HG02588 (cell line): Measurements from ENCODE around the gene FAM89B.

Source experiments
- ATAC-seq: cut with Tn5 transposase; IDR thresholded peaks from one replicate; pipeline ENCODE4 v1.9.1; 2021; ENCODE audit warnings: mild to moderate bottlenecking, moderate library complexity; ENCODE audit not compliant: unreplicated experiment

The FAM89B gene

DNA sequence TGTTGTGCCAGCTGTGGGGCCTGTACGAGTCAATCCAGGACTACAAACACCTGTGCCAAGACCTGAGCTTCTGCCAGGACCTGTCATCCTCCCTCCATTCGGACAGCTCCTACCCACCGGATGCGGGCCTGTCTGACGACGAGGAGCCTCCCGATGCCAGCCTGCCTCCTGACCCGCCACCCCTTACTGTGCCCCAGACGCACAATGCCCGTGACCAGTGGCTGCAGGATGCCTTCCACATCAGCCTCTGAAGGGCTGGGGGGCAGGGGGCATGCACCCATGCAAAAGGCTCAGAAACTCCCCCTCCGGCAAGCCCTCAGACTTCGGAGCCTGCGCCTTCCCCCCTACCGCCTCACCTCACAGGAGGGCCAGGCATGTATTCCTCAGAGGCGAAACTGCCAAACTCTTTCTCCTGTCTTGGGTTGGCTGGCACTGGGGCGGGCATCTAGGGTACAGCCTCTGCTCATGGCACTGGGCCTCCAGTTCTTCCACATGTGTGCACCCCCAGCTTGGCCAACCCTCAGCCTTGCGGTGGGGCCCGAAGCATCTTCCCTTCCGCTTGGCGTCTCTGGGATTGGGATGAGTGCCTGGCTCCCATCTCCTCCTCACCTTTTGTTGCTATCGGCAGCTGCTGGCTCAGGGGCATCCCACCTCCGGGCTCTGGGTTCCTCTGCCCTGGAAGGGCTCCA is 1.2 kb downstream of the FAM89B start:
- no peak for ATAC-seq

DNA sequence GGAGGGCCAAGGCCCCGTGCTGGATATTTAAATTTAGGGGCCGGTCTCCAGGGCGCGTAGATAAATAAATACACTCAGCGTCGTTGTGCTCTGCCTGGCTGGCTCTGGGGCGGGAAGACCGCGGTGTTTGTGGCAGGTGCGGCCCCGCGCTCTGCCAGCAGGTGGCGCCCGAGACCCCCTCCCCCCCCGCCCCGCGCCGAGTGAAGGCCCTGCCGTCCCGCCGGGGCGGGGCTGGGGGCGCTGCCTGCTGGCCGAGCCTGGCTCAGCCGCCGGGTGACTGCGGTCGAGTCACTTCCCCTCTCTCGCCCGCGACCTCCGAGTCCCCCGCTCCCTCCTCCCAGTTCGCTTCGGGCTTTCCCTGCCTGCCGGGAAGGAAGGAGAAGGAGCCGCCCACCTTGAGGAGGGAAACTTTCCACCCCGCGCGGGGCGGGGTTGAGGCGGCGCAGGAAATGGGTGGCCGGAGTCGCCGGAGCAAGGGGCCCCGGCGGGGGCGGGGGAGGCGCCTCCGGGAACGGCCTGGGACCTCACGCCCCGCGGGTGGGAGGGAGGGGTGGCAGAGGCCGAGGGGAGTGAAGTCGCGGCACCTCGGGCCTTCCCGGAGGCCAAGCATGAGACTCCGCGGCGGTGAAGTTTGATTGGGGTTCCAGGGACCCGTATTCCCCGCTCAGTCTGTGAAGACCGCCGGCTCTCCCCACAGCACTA is 1.9 kb downstream of the FAM89B start:
- ATAC-seq = peak; percentile 30

DNA sequence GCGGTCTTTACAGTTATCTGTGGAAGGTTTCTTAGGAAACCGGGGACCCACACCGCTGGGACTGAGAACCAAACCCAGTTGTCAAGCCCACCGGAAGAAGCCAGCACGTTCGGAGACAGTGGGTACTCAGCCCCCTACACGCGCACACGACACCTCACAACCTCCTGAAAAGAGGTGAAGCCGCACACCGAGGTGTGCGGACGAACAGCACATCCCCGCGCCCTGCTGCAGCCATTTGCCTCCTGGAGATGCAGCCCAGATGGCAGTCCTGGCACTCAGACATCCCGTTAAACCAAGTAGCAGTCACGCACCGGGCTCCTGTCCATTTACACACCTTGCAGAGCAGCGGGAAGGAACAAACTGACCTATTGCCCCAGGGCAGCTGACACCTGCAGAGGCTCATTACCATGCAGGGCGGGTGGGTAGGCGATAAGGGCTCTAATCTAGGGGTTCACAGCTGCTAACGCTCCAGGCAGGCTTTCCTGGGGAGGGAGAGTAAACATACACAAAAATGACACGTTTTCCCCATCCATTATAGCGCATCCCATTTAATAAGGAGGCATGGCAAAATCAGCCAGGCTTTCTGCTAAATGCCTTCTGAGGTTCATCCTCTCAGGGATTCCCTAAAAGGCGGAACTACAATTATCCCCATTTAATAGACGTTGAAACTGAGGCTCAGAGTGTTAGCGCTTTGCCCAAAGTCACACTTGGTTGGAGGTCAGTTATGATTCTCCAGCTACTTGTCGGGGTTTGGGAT is 2.7 kb downstream of the FAM89B start:
- no peak for ATAC-seq

DNA sequence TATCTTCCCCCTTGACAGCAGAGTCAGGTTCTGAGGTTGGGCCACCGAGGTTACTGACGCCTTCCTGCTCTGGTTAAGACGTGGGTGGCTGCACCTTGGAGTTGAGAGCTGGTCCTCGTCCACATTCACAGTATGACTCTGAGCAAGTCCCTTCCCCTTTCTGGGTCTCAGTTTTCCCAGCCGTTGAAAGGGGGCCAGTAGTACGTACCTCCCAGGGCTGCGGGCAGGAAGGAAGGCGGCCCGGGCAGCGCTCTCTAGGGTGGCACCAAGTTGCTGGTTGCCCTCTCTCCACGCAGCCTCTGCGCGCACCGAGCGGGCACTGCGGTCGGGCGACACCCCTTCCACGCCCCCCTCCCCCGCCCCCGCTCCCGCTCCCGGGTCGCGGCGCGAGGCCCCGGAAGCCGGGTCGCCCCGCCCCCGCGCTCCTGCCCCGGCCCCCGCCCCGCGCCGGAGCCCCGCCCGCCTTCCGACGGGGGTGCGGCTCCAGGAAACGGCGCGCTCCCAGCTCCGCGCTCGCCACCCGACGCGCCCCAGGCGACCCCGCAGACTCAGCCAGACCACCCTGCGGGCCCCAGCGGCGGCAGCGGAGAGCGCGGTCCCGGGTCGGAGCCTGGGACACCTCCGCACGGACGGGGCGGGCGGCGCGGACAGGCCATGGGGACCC is 3.4 kb downstream of the FAM89B start, which contains the start of gene EHBP1L1:
Gene EHBP1L1, plus strand, starts transcription at position 486 of the 664 bp plus-strand sequence. CDS start 250 bp downstream, outside the sequence.
- ATAC-seq = no peak

DNA sequence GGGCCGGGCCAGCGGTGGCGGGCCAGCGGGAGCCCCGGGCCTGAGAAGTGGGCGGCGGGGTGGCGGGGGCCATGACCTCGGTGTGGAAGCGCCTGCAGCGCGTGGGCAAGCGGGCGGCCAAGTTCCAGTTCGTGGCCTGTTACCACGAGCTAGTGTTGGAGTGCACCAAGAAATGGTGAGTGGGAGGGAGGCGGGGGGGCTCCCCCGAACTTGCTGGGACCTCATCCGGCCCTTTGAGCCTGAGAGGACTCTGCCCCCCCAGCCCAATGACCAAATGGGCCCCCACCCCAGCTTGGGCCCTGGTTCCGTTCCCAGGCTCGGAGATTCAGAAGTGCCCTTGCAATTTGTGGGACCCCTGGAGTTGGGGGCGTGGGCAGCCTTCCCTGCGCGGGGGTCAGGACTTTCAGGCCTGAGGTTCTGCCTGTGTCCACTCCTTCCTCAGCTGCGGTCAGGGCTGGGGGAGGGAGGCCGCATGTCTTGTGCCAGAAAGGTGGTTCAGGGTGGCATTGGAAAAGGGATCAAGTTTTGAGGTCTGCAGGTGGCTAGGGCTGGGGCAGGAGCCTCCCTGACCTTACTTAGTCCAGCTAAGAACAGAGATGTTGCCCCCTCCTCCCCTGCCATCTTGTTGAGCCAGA is 4.0 kb downstream of the FAM89B start:
- ATAC-seq = no peak

DNA sequence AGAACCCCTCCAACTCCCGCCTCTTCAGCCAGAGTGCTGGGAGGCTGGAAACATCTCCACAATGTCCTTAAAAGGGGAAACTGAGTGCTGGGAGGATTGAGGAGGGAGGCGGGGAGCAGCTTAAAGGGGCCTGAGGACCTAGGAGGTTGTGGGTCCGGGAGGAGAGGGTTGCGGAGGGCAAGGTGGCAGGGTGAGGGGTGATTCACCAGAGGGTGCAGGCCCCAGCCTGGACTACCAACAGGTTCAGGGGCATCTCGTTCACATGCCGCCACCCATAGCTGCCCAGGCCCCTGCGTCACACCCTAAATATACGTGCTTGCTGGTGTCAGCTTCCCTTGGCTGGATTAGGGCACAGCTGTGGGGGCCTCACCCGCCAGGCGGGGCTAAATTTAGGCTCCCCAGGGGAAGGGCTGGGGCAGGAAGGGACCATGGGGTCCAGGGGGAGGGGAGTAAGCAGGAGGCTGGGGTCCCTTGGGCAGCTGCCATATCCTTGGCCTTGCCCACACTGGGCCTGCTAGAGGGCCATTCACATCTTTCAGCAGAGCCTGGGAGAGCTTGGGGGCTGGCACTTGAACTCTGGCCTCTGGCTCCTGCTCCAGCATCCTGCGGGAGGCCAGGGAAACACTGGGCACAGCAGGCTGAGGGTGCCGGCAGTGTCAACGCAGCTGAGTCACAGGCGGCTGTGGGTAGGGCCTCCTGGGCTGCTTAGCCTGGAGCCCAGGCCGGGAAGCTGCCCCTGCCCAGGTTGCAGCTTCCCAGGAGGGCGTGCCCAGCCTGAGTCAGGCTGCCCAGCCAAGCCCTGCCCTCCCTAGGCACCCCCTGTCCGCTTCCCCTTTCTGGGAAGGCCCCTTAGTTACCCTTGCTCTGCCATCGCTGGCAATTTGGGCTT is 4.8 kb downstream of the FAM89B start:
- ATAC-seq = no peak

DNA sequence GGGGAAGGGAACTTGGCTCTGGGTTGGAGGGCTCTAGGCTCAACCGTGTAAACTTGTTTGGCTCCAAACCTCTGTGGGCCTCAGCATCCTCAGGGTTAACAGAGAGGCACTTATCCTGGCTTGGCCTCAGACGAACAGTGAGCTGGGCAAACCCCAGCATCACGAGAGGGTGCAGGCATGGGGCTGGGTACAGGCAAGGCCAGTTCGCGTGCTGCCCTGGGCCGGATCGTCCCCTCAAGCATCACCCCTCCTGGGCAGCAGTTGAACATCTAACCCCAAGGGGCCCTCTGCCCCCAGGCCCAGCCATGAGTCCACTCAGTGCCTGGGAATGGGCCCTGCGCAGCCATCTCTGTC is 5.4 kb downstream of the FAM89B start:
- no peak for ATAC-seq

DNA sequence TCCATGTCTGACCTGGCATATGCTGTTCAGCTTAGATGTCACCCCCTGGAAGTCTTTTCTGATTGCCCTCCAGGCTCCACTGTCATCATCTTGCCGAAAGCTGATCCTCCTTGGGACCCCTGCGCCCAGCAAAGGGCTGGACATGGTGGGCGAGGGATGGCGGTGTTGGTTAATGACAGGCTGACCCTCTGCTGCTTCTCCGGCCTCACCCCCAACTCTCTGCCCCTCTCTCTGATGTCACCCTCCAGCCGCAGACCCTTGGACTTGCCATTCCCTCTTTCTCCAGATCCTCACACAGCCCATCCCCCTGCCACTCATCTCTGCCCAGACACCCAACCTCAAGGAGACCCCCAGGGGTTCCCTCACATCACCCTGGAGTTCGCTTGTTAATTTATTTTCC is 5.8 kb downstream of the FAM89B start:
- ATAC-seq = no peak

DNA sequence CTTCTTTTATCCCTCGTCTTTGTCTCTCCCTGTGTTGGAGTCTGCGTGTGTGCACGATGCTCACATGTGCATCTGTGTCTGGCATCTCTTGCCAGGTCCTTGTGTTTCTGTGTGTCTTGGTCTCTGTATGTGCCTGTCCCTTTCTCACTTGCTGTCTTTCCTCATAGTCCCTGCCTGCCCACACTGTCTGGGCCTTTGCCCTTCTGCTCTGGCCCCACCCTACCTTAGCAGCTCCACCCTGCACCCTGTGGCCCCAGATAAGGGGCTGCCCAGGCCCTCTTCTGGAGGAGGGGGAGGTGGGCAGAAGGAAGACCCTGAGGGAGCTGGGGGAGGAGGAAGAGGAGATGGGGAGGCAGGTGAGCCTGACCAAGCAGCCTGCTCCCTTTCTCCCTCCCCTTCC is 6.3 kb downstream of the FAM89B start:
- no peak for ATAC-seq

DNA sequence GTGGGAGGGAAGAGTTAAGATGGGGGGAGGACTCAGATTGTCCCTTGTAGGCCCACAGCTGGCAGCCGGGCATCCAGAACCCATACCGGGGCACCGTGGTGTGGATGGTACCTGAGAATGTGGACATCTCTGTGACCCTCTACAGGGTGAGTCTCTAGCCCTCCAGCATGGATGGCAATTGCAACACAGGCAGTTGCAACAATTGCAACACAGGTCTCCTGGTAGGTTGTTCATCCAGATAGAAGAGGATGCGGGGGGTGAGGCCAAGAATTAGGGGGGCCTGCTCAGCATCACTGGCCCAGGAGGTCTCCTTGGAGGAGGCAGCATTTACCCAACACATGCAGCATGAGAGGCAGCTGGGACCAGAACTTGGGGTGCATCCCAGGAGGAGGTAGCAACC is 7.0 kb downstream of the FAM89B start:
- ATAC-seq = no peak

DNA sequence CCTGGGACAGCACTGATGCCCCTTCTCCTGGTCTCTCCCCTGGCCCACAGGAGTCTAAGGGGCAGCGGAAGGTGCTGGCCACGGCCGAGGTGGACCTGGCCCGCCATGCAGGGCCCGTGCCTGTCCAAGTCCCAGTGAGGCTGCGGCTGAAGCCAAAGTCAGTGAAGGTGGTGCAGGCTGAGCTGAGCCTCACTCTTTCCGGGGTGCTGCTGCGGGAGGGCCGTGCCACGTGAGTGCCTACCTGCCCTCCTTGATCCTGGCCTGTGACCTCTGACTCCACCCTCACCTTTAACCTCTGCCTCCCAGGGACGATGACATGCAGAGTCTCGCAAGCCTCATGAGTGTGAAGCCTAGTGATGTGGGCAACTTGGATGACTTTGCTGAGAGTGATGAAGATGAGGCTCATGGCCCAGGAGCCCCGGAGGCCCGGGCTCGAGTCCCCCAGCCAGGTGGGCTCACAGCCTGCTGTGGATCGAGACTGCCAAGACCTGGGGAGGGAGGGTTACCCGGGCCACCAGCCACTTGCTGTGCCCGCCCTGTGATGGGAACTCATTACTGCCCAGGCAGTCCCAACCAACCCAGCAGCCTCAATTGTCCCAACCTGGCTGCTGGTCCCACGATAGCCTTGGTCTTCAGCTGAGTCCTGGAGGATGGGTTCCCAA is 7.8 kb downstream of the FAM89B start:
- no peak for ATAC-seq

DNA sequence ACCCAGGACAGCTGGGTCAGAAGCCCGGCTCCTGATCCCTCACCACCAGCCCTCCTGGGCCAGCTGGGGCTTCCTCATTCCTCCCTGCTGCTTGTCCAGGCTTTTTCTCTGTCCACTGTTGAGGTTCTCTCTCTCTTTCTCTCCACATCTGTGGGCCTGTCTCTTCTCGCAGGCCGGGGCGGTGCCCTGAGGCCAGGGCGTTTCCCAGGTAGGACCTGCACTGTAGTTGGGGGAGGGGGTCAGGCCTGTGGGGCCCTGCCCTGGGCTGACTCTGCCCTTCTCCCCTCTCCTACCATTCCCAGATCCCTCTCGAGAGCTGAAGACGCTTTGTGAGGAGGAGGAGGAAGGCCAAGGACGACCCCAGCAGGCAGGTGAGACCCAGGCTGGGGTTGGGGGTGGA is 8.4 kb downstream of the FAM89B start:
- ATAC-seq = no peak

DNA sequence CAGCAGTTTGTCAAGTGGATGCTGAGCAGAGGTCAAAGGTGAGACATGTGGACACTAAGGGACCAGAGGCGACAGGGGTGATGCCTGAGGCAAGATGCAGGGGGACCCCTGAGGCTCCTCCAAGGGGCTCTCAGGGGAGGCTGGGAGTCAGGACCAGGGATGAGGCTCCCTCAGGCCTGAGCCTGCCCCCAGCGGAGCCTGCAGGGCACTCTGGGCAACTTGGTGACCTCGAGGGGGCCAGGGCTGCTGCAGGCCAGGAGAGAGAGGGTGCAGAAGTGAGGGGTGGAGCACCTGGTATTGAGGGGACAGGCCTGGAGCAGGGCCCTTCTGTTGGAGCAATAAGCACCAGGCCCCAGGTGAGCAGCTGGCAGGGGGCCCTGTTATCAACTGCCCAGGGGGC is 9.6 kb downstream of the FAM89B start:
- ATAC-seq = no peak

DNA sequence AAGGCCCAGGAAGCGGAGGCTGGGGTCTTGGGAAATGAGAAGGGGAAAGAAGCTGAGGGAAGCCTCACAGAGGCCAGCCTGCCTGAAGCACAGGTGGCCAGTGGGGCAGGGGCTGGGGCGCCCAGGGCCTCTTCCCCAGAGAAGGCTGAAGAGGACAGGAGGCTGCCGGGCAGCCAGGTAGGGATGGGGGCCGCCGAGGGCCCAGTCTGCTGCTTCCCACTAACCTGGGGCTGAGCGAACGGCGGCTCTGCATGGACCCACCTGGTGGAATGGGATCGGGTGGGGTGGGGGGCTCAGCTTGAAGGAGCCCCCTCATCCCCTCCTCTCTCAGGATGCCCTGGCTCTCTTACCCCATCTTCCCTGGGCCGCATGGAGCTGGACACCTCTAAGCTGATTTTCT is 11.3 kb downstream of the FAM89B start:
- no peak for ATAC-seq

DNA sequence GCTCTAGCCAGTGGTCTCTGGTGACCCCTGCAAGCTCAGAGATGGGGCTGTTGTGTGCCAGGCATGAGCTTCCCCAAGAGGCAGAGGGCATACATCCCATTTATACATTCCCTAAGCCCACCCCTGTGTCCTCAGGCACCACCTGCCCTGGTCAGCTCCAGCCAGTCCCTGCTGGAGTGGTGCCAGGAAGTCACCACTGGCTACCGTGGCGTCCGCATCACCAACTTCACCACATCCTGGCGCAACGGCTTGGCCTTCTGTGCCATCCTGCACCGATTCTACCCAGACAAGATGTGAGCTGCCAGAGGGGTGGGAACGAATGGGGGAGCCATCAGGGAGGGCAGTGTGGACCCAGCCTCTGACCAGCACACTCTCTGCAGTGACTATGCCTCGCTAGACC is 11.8 kb downstream of the FAM89B start:
- no peak for ATAC-seq

DNA sequence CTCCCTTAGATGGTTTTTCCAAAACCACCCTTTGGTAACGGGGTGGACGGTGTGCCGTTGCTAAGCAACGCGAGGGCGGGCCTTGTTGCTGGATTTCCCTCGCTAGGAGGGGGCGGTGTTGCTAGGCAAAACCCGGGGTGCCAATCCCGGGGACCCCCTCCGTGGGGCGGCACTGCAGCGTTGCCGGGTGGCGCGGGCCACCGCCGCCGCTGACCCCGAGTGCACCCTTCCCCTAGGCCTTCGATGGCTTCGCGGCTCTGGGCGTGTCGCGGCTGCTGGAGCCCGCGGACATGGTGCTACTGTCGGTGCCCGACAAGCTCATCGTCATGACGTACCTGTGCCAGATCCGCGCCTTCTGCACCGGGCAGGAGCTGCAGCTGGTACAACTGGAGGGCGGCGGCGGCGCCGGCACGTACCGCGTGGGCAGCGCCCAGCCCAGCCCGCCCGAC is 12.4 kb downstream of the FAM89B start:
- no peak for ATAC-seq

DNA sequence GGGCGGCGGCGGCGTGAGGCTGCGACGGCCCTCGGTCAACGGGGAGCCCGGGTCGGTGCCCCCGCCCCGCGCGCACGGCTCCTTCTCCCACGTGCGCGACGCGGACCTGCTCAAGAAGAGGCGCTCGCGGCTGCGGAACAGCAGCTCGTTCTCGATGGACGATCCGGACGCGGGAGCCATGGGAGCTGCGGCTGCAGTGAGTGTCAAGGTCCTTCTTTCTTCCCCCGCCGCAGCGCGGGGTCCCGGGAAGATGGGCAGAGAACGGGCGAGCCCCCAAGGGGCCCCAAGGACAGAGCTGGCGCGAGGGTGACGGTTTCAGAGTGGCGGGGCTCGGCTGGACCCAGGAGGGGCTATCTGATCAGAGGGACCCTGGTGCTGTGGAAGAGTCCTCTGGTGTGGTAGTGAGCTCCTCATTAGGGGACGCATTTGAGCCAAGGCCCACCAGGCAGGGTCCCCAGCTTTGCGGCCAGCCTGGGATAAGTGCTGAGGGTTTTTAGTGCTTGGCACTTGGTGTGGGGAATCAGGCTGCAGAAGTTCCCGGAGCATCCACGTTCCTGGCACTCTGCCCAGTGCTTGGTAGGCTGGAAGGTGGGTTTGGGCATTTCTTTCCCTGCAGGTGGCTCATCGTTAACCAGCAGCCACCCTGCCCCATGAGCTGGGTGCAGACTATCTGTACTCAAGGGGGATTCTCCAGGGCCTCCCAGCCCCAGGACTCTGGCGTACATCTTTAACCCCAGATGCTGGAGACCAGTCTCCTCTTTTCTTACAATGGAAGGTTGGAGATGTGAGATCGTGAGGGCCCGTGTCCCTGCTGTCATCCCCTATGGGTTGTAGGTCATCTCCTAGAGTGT is 13.3 kb downstream of the FAM89B start:
- no peak for ATAC-seq

DNA sequence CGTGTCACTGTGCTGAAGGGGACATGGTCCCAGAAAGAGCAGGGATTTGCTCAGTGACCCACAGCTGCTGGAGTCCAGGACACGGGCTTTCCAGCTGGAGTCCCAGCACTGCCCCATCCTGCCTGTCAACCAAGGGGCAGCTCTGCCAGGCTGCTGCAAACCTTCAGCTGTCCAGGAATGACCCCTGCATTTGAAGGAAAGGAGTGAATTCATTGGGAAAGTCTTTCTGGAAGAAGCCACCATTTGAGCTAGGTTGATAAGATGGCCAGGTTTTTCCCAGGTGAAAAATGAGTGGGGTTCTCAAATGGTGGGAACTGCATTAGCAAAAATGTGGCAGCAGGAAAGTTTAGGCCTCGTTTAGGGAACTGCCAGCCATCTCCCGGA is 13.9 kb downstream of the FAM89B start:
- no peak for ATAC-seq

DNA sequence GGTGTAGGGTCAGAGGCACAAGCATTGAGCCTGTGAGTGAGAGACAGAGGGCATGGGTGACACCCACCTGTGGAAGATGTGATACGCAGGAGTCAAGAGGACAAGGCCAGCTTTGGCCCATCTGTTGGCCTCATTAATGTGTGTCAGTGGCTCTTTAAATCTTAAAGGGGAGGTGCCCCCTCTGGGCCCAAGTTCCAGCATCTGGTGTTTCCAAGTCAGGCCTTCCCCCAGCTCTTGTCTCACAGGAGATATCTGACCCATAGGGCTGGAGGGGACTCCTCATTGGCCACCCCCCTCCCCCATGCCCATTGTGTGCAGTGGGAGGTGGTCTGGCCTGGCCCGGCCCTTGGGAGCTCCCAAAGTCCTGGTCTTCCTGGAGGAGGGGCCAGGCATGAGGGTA is 14.3 kb downstream of the FAM89B start:
- no peak for ATAC-seq
